Measurements from ENCODE around the gene MMP1.

MMP1 gene

DNA sequence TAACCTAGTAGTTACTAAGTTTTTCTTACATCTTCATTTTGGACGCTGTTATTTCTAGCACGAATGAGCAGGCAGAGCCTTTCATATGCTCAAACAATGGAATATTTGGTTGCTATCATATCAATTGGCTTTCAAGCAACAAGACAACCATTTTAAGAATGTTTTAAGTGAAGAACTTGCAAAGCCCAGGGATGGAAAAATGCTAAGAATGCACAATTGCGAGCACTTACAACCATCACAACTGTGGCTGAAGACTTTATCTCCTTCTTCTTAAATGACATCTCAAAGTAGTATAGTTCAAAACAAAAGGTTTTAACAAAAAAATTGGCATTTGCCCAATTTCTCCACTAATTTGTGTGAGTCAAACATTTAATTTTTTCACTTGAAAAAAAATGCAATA, 8.3 kb upstream of the MMP1 start:
- no peak for DNase-seq (ENCODE audit: low read depth in 2 of 2)

DNA sequence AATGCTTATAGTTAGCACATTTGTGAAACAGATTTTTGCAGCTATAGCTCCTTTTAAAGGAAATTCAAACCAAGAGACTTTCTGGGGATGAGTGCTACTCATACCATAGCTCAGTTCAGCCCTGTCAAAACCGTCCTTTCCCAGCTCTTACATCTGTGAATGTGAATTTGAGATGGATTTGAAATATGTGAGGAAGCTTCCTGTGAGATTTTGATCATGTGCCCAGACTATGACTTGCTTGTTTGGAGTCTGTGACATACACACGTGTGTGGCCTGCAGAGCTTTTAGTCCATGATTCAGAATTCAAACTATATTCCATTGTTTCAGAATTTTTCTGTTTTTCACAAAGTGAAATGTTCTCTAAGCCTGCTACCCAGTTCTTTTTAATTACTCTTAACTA, 4.4 kb upstream of the MMP1 start:
- DNase-seq (ENCODE audit: low read depth in 2 of 2): no peak

DNA sequence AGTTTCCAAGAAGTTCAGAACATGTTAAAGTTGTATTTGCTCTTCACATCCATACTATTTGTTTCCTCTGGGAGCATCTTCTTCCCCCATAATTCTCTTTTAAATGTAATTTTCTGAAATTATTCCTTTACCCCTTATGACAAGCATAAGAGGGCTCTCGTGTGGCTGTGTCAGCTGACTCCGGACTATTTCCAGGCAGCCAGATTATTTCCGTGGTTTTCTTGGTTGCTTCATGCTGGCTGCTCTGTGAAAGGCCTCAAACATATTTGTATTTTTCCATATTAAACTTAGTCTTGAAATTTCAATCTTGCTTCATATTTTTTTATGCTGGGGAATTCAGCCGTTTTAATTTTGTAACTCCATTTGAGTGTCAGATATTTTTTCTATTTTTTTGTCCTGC, 2.8 kb upstream of the MMP1 start:
- no peak for DNase-seq (ENCODE audit: low read depth in 2 of 2)

DNA sequence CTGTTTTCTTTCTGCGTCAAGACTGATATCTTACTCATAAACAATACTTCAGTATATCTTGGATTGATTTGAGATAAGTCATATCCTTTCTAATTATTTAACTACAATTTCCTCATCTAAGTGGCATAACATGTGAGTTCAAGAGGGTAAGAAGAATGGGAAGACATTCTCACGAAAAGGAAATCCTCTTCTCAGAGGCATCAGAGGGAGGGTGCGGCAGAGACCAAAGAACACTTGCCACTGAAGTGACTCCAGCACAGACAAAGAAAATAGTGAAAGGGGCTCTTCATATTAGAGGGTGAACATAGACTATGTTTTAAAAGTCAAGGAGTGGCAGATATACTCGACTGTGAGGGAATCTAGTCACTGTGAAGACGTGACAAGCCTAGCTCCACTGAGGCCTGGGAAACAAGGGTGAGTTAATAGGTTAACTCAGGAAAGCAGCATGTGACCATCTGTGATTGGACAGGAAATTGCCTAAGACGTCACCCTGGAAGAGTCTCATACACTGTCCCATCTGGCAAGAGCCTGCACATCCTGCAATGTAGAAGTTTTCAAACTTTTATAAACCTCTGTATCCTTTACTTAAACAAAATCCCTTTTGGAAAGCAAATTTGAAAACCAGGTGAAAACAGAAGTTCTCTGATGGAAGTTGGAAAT, 1.9 kb upstream of the MMP1 start:
- no peak for DNase-seq (ENCODE audit: low read depth in 2 of 2)

DNA sequence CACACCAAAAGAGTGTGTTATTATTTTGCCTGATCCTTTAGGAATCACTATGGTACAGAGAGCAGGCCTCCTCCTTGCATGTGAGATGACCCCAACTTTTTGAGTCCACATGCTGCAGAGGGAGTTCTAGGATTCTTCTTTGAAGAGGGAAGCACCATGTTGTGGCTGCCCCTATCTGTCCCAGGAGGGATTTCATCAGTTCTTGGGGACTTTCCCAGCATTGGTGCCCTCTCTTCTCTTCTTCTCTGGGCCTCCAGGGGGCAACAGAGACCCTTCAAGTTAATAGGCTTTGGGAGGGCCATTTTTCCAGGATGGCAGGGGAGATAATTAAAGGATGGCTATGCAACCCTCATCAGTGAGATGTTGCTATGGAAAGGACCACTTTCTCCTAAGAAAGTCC, 3.6 kb downstream of the MMP1 start:
- DNase-seq (ENCODE audit: low read depth in 2 of 2): no peak

DNA sequence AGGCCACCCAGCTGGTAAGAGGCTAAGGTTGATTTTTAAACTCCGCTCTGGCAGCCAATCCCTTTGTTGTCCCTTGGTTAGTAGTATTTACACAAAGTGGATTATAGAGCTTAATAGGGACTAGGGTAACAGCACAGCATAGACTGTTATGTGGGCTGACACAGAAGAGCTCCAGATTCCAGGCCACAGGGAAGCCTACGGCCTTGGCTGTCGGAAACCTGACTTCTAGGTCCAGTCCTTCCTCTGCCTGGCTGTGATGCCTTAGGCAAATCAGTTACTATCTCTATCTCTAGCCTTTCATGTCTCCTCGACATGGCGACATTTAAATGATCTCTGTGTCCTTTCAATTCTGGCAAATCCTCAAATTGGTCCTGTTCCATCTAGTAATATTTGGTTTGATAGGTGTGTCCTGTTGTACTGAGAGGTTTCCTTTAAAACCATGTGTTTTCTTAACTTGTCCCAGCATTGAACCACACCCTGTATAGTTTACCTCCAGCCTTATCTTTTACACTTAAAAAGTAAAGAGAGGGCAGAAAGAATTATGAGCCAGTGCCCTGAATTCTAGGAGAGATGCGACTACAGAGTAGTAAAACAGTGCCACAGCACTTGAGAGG, 4.2 kb downstream of the MMP1 start:
- DNase-seq (ENCODE audit: low read depth in 2 of 2): no peak

DNA sequence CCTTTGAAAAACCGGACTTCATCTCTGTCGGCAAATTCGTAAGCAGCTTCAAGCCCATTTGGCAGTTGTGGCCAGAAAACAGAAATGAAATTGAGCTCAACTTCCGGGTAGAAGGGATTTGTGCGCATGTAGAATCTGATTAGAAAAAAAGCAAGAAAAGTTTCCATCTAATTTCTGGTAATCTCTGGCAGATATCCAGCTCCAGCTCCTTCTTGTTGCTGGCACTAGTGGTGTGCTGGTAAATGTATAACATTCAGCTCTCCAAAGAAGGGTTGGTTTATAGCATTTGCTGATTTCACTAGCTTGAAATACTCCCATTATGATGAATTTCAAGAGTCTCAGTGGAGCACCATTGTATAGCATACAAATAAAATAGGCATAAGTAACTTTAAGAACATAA, 5.4 kb downstream of the MMP1 start:
- DNase-seq (ENCODE audit: low read depth in 2 of 2): no peak

DNA sequence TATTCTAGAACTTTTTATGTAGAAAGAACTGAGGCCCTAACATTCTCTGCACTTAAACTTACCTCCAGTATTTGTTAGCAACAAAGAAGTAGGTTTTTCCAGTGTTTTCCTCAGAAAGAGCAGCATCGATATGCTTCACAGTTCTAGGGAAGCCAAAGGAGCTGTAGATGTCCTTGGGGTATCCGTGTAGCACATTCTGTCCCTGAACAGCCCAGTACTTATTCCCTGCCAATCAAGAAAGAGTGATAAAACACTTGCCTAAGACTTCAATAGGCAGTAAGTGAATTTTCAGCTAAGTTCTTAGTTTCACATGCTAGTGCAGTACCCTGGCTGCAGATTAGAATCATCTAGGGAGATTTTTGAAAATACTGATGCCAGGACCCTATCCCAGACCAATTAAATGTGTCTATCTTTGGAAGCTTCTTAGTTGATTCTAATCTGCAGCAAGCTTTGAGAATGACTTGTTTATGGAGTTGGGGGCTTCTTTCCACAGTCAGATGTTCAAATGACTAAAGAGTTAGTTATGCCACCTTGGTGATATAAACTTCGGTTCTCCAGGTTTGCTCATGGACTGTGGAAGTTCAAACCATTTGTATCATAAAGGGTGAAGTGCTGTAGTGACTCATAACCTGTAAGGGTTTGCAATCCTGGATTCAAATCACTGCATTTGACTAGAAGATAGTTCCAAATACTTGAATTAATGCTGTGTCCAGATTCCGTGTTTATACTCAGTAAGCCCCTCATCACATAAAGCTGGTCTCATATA, 6.5 kb downstream of the MMP1 start:
- no peak for DNase-seq (ENCODE audit: low read depth in 2 of 2)

DNA sequence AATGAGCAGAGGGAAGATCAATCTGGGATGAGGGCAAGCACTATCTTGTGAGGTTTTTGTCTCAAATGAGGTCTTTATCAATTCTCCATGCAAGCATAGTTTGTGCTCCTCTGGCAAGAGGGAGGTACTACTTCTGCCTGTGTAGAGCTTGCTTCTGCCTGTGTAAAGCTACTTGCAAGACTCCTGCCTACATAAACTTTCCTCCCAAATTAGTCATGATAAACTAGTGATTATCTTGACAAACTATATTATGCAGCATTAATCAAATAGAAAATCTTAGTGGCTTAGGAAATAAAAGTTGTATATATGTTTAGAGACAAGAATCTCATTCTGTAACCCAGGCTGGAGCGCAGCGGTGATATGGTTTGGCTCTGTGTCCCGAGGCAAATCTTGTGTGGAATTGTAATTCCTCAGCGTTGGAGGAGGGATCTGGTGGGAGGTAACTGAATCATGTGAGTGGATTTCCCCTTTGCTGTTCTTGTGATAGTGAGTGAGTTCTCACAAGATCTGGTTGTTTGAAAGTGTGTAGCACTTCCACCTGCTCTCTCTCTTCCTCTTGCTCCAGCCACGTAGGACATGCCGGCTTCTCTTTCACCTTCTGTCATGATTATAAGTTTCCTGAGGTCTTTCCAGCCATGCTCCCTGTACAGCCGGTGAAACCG, 9.5 kb downstream of the MMP1 start:
- DNase-seq (ENCODE audit: low read depth in 2 of 2): no peak

DNA sequence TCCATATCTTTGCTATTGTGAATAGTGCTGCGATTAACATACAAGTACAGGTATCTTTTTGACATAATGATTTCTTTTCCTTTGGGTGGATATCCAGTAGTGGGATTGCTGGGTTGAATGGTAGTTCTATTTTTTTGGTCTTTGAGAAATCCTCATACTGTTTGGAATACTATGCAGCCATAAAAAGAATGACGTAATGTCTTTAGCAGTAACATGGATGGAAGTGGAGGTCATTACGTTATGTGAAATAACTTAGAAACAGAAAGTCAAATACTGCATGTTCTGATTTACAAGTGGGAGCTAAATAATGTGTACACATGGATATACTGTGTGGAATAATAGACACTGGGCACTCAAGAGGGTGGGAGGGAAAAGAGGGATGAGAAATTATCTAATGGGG, 13.6 kb downstream of the MMP1 start:
- no peak for DNase-seq (ENCODE audit: low read depth in 2 of 2)

DNA sequence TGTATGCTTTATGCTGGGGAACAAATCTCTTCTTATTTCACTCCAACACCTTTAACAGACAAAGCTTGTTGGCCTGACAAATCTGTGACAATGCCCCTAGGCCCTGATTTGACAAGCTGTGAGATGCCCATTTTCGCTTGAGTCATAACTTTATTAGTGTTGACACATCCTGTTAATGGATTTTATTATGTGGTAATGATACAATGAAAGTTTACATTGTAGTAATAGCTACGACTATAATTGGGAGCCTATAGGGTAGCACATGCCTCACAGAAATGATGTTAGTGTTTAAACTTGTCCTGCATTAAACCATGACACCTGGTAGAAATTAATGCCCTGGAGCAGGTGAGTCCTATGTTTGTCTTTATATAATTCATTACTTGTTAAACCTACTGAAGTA, 14.2 kb downstream of the MMP1 start:
- DNase-seq (ENCODE audit: low read depth in 2 of 2): no peak

DNA sequence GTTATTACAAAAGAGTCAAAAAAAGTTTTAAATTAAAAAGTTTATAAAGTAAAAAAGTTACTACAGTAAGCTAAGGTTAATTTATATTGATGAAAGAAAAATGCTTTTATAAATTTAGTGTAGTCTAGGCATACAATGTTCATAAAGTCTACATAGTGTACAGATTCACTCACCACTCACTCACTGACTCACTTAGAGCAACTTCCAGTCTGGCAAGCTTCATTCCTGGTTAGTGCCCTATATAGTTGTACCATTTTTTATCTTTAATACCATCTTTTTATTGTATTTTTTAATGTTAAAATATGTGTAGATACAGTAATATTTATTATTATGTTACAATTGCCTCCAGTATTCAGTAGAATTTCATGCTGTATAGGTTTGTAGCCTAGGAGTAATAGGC, 14.9 kb downstream of the MMP1 start:
- DNase-seq (ENCODE audit: low read depth in 2 of 2): no peak

DNA sequence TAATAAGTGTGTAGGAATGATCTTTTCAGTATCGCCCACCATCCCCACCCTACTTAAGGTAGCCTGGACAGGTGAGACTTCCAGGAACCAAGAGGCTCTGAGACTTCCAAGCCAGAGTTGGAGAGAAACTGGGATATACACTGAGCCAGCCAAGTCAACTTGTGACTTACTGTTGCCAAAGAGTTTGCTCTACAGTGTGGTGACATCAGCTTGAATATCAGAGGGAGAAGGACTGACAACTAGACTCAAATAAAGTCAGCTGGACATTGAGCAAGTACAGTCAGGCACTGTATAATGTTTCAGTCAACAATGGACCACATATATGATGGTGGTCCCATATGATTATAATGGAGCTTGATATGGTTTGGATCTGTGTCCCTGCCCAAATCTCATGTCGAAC, 16.3 kb downstream of the MMP1 start:
- DNase-seq (ENCODE audit: low read depth in 2 of 2): no peak

DNA sequence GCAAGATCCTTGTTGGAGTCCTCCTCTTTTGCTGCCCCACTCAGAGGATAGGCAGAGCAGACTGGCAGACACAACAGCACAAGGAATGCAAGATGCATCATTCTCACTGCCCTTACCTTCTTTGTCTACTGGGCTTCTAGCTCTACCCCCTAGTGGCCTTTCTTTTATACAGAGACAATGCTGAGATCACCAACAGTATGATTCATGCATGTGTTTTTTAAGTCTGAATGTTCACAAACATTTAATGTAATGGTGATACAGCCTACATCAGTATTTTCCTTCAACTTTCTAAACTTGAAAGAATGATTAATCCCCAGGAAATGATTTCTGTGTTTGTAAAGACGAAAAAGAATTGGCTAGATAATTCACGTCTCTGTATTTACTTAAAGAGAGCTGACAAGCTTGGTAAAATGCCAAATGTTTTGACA, 17.5 kb downstream of the MMP1 start, which contains the start of gene MMP10:
Gene MMP10, minus strand, starts transcription at position 138 of the 428 bp plus-strand sequence. Its CDS starts 37 bp downstream, at position 101.
- no peak for DNase-seq (ENCODE audit: low read depth in 2 of 2)

DNA sequence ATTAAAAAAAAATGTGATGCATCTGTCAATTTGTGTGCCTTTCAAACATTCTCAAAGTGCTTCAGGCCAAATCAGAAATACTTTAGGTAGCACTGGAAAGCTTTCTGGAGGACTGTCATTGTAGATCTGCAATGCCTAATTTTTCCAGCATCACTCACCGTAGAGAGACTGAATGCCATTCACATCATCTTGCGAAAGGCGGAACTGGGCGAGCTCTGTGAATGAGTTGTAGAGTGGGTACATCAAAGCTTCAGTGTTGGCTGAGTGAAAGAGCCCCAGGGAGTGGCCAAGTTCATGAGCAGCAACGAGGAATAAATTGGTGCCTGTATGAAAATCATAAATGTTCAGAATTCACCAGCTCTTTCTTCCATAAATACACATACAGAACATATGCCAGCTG, 21.5 kb downstream of the MMP1 start:
- DNase-seq (ENCODE audit: low read depth in 2 of 2): no peak

DNA sequence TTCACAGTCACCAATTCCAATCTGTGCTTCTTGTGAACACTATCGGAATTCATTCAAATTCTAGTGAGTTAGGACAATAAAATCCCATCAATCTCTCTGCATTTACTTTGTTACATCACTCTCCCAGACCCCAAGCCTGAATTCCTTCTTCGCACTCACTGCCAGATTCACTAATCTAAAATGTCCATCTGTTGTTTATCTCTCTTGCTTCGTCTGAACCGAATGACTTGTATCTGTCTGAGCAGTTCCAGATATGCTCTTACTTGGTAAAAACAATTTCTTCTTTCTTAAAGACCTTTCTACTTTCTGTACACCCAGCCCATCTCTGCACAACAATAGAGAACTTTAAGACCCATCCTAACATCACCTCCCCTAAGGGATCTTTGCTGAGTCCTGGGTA, 24.6 kb downstream of the MMP1 start:
- no peak for DNase-seq (ENCODE audit: low read depth in 2 of 2)

DNA sequence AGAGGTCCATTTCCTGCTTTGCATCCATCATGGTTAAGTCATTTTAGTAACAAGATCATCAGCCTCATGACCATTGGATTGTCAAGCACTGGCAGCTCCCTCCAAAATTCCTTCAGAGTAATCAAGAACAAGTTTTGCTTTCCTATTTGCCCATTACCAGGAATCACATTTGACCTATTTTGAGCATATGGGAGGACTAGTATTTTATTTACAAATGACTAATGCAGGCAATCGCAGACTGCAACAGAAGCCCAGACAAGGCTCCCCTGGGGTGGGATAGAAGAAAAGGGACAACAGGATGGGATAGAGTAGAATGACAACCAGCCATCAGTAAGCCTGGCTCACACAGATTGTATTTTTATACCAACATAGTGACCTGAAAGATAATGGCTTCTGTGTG, 26.6 kb downstream of the MMP1 start:
- DNase-seq (ENCODE audit: low read depth in 2 of 2): no peak

DNA sequence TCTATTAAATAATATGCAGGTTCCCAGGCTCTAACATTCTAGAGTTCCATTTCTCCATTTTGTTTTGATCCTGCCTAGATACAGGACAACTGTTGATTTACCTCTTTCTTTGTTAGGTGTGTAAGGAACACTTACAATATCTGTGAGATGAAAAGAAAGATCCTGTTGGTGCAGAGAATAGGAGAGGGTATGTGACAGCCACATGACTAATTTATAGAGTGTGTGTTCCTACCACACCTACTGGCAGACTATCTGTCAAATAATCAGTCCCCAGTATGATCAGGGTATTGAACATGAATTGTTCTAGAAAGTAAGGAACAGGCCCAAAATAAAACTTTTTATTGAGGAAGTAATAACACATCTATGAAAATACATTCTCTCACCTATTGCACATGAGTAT, 27.8 kb downstream of the MMP1 start:
- no peak for DNase-seq (ENCODE audit: low read depth in 2 of 2)

DNA sequence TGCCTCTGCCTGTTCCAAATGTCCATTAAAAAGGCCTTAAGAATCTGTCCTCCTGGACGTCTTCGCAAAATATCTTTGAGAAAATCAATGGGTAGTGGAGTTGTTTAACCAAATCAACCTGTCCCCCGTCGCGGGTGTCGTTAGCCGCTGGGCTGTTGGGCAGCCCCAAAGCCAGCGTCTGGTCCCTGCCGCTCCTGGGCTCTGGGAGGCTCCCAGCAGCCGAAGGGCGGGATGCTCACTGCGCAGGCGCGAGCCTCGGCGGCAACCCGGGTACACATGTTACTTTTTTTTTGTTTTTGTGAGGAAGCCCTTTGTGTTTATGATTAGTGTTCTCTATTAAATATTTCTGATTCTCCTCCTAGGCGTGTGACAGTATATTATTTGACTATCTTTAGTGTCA, 30.2 kb downstream of the MMP1 start:
- DNase-seq (ENCODE audit: low read depth in 2 of 2): no peak

DNA sequence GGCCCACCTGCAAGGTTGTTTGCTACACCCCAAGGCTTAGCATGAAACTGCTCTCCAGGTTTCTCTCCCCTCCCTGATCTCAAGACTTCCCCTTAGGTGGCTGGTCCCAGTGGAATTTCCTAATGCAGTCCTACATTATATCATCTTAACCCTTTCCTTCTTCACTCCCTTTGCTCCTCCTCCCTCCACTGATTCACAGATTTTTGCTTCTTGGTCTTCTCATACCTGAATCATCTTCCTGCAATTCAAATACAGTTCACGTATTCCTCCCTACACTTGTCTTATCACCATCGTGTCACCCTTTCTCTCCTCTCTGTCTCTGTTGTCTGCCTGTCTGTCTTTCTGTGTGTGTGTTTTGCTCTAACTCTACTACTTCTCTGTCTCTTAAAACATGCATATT, 34.5 kb downstream of the MMP1 start:
- DNase-seq (ENCODE audit: low read depth in 2 of 2): no peak

DNA sequence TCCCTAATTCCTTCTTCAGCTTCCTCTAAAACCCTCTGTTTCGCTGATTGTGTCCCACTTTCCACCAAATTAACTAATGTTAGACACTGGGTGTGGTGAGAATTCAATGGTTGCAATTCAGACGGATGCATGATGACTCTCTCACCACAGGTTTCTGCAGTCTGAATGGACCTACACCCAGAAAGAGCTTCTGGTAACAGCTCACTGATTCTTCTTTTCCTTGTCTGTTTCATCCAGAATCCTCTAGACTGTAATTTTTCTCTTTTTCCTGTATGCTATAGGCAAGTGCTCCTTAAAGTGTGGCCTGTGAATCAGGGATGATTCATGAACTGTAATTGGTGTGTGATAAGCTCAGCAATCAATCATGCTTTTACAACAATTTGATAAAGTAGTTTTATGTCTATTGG, 35.6 kb downstream of the MMP1 start:
- no peak for DNase-seq (ENCODE audit: low read depth in 2 of 2)

DNA sequence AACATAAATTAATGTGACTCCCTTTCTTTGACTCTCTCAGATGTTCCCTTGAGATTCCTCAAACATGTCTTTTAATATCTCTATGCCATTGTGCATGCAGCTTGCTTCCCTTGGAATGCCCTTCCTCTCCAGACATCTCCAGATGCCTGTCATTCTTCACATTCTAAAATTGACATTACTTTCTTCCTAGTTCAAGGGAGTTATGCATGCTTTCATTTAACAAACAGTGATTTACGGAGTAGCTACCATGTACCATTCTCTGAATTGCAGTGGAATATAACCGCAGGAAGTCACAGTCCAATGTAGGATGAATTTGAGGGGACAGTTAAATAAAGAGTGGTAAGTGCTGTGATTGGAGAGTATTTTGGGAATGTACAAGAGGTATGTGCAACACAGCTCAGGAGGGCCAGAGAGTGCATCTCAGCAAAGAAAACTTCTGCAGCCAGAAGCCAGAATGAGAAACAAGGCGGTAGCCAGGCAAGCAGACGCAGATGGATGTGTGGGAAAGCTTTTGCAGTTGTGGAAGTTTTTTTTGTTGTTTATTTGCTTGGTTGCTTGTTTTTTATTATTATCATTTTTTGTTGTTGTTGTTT, 36.2 kb downstream of the MMP1 start:
- no peak for DNase-seq (ENCODE audit: low read depth in 2 of 2)

Data from stimulated activated CD4-positive, alpha-beta T cell treated with anti-CD3 and anti-CD28 coated beads, Interleukin-12 subunit alpha, Interleukin-12 subunit beta, amount 100 ng/mL, for 24 hours (primary cell).